GM12878 (cell line): Measurements from ENCODE around the gene KRTAP5-6. TPM values are rescaled to one million over a fixed set of nuclear protein-coding genes. Genes with fewer than 3 reads are reported as not detected.

Source experiments
- BACH1 ChIP-seq: fragments of 450-650 bp; IDR thresholded peaks from 2 replicates; pipeline ENCODE4 v1.6.1; 2017; ENCODE audit warnings: mild to moderate bottlenecking, borderline replicate concordance
- BRCA1 ChIP-seq: IDR thresholded peaks from 2 replicates; pipeline ENCODE4 v1.6.1; 2011; ENCODE audit warnings: low read depth, low read length, improper control_type of control experiment
- CREB1 ChIP-seq: IDR thresholded peaks from 2 replicates; pipeline ENCODE4 v1.6.1; 2012; ENCODE audit warnings: low read depth, mild to moderate bottlenecking, inconsistent platforms
- FOXM1 ChIP-seq: IDR thresholded peaks from 2 replicates; pipeline ENCODE4 v1.6.1; 2012; ENCODE audit warnings: low read depth, mild to moderate bottlenecking, inconsistent platforms, low read length, moderate library complexity
- KAT2A ChIP-seq: conservative IDR thresholded peaks from 2 replicates; pipeline ENCODE4 v1.6.1; 2011; ENCODE audit warnings: low read depth, low read length; ENCODE audit not compliant: control insufficient read depth
- RAD51 ChIP-seq: fragments of 450-650 bp; IDR thresholded peaks from 2 replicates; pipeline ENCODE4 v1.6.1; 2016; ENCODE audit warnings: moderate library complexity, mild to moderate bottlenecking, inconsistent platforms
- ZZZ3 ChIP-seq: IDR thresholded peaks from 2 replicates; pipeline ENCODE4 v1.6.1; 2011; ENCODE audit warnings: low read depth; ENCODE audit not compliant: control insufficient read depth, insufficient read length
- polyA plus RNA-seq, 11 experiments: library from polyadenylated mRNA; depleted of rRNA in 4 of 11; unstranded in 6 of 11; stranded (reverse) in 5 of 11; fragments of >200 nt; fragmentation: Nextera tagmentation in 4 of 11; fragmentation: Illumina TruSeq in 1 of 11; extraction: Ambion mirVana in 4 of 11; extraction: Trizol in 1 of 11; gene quantifications; 1 replicate in 1 of 11; 2 replicates in 10 of 11; pipeline versions ENCODE4 v1.2.1 to v1.2.3, GENCODE V29; 2011 to 2016; ENCODE audit warnings: inconsistent platforms in 2 of 11, missing spikeins in 2 of 11, low read depth in 1 of 11
- total RNA-seq, 4 experiments: library from RNA; depleted of rRNA in 3 of 4; stranded (reverse); fragments of >200 nt in 3 of 4; fragmentation: Illumina TruSeq in 1 of 4; extraction: Trizol in 1 of 4; gene quantifications; 2 replicates each; pipeline versions ENCODE4 v1.2.1 to v1.2.3, GENCODE V29; 2013 to 2021
- TF ChIP-seq, protein P1 (sequence below): fragments of 450-650 bp; IDR thresholded peaks from 2 replicates; pipeline ENCODE4 v1.6.1; 2017; ENCODE audit warnings: borderline replicate concordance
- TF ChIP-seq, protein P2 (sequence below): IDR thresholded peaks from 2 replicates; pipeline ENCODE4 v1.6.1; 2012; ENCODE audit warnings: improper control_type of control experiment, low read depth, low read length; ENCODE audit not compliant: insufficient replicate concordance

The KRTAP5-6 gene
- total and polyA plus RNA-seq, 10 of the 15 experiments (the other 5 are each of a cell fraction or from before 2014, with no cell fraction given) = not detected

DNA sequence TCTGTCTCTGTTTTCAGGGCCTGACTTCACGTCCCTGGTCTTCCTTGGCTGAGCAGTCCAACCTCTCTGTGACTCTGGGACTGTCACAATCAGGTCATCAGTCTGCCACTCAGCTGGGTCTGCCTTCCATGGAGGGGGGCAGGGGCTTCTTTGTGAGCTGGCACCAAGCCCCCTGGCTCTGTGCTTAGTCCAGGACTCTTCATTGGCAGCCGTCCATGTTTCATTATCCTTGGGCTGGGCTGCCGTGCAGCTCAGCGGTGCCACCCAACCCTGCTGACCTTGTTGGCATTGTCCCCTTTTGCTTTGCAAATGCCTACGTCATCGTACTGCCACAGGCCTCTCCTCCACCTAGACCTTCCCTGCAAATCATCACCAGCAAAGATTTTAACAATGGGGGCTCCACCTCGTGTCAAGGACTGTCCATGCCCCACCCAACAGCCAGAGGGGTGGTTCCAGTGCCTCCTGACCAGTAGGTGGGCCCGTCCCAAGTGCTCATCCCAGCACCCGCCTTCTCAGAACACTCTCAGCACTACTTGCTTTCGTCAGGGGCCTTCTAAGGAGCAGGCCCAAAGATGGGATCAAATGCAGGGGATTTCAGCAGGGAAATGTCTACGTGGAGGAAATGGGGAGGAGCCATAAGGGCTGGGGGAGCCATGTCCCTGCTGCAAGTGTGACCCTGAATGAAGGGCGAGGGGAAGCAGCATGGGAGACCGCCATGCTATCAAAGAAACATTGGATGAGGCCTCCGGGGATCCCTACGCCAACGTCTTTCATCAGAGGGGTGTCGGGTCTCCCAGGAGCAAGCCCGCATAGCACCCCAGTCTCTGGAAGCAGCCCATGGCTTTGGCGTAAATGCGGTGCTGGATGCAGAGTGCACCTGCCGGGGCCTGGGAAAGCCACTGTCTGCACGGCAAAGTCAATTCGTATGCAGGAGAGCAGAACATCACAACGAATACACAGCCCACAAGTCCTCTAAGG lies 18.2 kb downstream of the KRTAP5-6 start (continued):
- TF ChIP-seq, protein P1, sequence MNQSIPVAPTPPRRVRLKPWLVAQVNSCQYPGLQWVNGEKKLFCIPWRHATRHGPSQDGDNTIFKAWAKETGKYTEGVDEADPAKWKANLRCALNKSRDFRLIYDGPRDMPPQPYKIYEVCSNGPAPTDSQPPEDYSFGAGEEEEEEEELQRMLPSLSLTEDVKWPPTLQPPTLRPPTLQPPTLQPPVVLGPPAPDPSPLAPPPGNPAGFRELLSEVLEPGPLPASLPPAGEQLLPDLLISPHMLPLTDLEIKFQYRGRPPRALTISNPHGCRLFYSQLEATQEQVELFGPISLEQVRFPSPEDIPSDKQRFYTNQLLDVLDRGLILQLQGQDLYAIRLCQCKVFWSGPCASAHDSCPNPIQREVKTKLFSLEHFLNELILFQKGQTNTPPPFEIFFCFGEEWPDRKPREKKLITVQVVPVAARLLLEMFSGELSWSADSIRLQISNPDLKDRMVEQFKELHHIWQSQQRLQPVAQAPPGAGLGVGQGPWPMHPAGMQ = no peak
- TF ChIP-seq FOXM1 = no peak
- TF ChIP-seq BRCA1 = no peak
- no peak for TF ChIP-seq ZZZ3
- TF ChIP-seq, protein P2, sequence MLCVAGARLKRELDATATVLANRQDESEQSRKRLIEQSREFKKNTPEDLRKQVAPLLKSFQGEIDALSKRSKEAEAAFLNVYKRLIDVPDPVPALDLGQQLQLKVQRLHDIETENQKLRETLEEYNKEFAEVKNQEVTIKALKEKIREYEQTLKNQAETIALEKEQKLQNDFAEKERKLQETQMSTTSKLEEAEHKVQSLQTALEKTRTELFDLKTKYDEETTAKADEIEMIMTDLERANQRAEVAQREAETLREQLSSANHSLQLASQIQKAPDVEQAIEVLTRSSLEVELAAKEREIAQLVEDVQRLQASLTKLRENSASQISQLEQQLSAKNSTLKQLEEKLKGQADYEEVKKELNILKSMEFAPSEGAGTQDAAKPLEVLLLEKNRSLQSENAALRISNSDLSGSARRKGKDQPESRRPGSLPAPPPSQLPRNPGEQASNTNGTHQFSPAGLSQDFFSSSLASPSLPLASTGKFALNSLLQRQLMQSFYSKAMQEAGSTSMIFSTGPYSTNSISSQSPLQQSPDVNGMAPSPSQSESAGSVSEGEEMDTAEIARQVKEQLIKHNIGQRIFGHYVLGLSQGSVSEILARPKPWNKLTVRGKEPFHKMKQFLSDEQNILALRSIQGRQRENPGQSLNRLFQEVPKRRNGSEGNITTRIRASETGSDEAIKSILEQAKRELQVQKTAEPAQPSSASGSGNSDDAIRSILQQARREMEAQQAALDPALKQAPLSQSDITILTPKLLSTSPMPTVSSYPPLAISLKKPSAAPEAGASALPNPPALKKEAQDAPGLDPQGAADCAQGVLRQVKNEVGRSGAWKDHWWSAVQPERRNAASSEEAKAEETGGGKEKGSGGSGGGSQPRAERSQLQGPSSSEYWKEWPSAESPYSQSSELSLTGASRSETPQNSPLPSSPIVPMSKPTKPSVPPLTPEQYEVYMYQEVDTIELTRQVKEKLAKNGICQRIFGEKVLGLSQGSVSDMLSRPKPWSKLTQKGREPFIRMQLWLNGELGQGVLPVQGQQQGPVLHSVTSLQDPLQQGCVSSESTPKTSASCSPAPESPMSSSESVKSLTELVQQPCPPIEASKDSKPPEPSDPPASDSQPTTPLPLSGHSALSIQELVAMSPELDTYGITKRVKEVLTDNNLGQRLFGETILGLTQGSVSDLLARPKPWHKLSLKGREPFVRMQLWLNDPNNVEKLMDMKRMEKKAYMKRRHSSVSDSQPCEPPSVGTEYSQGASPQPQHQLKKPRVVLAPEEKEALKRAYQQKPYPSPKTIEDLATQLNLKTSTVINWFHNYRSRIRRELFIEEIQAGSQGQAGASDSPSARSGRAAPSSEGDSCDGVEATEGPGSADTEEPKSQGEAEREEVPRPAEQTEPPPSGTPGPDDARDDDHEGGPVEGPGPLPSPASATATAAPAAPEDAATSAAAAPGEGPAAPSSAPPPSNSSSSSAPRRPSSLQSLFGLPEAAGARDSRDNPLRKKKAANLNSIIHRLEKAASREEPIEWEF = no peak
- TF ChIP-seq RAD51 = no peak
- no peak for TF ChIP-seq CREB1
- no peak for TF ChIP-seq KAT2A
- no peak for TF ChIP-seq BACH1
